ENCODE results near the gene PIEZO1.
"Not testable (repeated sequence)": the region's sequence is repeated elsewhere in the genome, so short reads cannot be mapped to it uniquely, and the experiment has no call there.

The PIEZO1 gene

DNA sequence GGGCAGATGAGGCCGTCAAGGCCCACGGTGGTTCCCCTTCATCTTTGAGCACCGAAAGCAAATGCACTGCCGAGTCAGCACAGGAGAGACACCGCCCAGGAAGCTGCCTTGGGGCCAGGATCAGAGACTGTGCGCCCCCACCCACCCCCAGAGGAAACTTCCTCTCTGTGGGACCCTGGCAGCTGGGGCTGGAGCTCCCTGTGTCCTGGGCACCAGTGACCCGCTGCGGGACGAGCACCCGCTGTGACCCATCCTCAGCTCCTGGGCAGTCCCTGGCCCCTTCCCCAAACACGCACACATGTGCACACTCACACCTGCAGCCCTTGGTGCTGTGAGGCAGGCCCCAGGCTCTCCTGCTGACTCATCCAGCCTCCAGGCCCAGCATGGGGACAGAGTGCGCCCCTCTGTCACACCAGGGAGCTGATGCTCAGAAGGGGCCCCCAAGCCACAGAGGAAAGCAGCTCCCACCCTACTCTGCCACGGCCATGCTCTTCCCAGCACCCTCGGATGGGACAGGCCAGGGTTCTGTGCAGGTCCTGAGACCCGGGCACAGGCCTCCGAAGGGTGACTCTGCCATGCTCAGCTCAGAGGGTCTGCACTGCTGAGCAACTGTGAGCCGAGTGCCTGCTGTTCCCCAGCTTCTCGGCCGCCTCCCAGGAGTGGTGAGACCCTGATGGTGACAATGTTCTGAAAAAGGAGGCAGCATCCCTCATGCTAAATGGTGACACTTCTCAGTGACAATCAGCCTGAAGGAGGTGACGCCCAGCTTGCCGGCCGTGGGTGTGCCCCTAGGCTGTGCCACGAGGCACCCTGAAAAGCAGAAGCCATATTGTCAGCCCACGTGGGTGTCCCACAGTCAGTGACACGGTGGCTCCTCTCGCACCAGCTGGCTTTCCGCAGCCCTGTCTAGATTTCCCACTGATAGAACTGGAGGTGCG is 3.6 kb downstream of the PIEZO1 start:
- DNase-seq (ENCODE audit: low read depth in 2 of 2), result peak in 1 of 2 donors; percentile 70

DNA sequence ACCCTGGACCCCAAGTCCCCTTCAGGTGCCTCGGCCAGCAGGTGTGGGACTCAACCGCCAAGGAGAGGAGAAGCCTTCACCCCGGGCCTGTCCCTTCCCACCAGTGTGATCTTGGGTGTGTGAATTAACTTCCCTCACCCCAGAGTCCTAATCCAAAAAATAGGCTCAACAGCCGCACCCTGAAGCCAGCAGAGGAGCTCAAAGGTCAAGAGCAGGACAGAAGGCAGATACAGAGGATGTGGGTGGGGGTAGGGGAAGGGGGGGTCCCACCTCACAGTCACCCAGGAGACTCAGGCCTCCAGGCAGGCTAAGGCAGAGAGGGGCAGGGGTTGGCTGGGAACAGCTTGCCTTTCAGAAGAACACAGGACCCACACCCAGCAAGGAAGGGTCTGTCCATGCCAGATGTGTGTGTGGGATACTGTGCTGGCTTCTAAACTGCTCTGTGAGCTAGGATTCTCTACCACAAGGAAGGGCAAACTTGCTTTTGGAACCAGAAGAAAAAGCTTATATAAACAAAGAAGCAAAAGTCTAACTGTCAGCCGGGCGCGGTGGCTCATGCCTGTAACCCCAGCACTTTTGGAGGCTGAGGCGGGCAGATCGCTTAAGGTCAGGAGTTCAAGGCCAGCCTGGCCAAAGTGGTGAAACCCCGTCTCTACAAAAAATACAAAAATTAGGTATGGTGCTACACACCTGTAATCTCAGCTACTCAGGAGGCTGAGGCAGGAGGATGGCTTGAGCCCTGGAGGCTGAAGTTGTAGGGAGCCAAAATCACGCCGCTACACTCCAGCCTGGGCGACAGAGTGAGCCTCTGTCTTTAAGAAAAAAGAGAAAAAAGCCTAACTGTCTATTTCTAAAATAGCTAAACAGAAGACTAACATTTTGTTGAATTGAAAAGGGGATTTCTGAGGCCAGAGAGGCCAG is 4.6 kb downstream of the PIEZO1 start:
- no peak for DNase-seq (ENCODE audit: low read depth in 2 of 2)

DNA sequence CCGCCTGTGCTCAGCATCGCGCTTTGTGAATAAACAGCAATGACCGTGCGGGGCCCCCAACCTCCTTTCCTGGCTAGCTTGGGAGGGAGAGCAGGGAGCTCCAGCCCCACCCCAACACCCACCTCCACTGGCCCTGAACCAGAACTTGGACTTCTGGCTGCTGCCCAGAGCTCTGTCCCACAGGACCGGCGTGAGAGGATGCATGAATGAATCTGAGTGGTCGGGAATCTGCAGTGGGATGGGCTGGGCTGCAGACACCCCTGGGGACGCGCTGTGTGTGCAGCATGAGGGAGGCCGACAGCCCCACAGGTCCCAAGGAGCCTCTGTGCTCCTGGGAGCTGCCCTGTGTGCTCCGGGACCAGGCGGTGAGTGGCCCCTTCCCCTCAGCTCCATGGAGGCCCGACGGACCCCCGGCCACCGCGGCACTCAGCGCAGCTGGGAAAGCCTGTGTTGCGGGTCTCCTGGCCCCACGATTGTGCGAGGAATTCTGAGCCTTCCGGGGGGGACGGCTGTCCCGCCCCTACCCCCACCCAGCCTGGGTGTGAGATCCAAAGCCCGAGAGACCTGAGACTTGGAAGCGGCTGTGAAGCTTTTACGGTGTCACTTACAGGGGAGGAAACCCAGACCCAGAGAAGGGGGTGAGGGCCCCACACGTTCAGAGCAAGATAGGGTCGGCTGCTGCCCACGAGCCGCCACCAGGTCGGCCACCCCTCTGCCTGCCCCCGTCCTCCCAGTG is 5.4 kb downstream of the PIEZO1 start:
- DNase-seq (ENCODE audit: low read depth in 2 of 2), result no peak

DNA sequence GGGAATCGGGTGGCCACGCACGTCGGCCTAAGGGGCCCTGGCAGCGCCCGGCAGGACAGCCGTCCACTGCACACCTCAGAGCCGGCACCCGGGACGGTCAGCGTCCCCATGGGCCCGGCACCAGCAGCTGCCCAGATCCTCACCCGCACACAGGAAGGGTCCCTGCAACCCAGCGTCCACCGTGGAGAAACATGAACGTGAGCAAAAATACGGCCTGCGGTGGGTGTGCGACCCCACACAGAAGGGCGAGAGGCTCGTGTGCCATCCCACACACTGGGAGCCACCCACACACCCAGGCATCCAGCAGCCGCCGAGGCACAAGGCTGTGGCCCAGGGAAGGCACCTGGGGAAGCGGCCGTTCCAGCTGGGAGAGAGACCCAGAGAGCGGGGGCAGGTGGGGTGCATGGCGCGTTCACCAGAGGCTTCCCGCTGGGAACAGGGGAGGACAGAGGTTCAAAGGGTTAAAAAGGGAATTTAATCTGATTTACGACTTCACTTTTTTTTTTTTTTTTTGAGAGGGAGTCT is 6.4 kb downstream of the PIEZO1 start:
- no peak for DNase-seq (ENCODE audit: low read depth in 2 of 2)

DNA sequence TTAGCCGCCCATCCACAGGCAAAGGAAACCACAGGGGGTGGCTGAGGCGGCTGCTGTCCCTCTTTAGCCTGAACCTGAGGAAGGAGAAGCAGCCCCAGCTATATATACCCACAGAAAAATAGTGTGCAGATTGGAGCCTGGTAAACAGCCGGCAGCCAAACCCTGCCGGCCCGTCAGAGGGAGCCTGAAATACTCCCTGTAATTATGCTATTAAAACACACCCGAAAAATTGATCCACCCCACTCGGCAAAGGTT is 6.8 kb downstream of the PIEZO1 start:
- DNase-seq (ENCODE audit: low read depth in 2 of 2), result no peak

DNA sequence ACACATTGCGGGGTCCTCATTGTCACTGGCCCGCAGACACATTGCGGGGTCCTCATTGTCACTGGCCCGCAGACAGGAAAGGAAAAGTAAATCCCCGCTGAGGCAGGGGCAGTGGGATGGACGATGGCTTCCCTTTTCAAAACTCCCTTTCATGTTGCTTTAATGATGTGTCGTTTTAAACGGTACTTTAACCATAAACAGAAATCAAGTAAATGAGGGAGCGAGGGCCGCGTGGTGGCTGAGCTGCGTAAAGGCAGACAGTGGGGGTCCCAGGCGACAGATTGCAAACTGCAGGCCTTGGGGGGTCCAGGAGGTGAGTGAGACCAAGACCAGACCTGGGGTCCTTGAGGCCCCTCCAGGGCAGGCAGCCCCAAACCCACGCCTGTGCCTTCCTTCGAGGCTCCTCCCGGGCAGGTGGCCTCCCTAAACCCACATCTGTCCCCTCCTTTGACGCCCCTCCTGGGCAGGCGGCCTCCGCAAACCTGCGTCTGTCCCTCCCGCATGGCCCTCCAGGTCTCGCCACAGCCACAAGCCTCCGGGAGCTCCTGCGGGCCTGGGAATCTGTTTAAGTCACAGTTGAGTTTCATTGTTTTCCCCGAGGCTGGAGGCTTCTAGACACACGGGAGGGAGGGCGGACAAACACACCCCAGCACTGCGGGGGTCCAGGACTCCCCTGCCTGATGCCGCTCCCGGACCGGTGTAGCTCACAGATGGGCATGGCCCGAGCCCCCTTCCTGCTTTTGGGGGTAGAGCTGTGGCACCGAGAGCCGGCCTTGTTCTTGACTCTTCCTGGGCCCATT is 7.3 kb downstream of the PIEZO1 start:
- DNase-seq (ENCODE audit: low read depth in 2 of 2), result no peak

DNA sequence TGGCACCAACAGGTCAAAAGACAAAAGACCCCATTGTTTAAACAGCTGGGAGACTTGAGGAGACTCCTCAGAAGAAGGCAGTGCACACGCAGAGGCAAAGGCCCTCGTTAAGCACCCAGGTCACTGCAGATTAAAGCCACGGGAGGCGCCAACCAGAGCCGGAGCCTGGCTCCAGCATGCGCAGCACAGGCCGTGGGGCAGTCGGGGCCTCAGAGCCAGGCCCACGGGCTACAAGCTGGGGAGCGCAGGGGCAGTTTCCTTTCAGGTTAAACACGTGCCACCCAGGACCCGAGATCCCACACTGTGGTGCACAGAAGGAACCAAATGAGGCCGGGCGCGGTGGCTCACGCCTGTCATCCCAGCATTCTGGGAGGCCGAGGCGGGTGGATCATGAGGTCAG is 9.2 kb downstream of the PIEZO1 start:
- no peak for DNase-seq (ENCODE audit: low read depth in 2 of 2)

DNA sequence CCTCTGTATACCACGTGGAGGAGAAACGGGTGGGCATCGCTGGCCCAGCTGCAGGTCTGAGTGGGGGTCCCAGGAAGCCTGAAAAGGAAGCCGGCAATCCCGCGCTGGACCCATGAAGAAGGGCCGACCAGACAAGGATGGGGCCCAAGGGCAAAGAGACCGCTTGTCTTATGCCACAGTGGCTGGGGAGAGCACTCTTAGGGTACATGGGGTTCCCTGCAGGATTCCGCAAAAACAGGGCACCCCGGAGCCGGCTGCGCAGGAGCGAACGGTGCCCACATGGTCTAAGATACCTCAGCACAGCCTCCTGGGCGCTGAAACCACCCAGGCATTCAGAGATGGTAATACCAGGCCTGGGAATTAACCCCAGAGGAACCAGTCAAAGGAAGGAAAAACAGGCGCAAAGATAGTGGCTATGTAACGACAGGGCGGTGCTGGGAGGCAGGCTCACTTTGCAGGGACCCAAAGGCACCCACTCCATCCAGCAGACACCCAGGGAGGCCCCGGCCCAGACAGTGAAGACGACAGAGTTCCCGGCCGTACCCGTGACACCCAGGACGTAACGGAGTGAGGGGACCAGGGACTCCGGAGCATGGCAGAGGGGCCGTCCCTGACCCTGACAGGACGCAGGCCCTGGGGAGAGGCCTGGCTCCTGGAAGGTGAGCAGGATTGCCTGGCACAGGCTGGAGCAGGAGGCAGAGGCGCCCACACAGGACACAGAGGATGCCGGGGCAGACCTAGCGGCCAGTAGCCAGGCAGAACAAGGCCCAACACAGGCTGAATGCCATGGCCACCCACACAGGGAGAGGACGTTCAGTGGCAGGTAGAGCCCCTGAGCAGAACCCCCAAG is 10.3 kb downstream of the PIEZO1 start:
- no peak for DNase-seq (ENCODE audit: low read depth in 2 of 2)

DNA sequence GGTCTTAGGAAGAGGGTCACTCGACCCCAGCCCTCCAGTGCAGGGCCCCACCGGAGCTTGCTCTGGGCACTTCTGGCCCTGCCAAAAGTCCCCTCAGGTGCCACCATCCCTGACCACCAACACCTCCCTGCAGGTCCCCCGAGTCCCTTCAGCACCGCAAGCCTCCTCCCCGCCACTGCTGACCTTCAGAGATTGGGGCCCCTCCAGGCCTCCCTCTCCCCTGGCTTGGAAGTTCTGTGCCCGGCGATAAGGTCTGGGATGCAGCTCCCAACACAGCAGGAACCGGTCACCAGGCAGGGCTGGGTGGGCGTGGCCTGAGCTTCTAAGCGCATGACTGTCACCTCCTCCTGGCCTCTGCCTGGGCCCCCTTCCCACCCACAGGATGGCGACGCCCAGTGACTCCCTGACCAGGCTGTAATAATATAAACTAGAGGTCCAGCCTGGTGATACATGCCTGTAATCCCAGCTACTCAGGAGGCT is 11.2 kb downstream of the PIEZO1 start:
- no peak for DNase-seq (ENCODE audit: low read depth in 2 of 2)

DNA sequence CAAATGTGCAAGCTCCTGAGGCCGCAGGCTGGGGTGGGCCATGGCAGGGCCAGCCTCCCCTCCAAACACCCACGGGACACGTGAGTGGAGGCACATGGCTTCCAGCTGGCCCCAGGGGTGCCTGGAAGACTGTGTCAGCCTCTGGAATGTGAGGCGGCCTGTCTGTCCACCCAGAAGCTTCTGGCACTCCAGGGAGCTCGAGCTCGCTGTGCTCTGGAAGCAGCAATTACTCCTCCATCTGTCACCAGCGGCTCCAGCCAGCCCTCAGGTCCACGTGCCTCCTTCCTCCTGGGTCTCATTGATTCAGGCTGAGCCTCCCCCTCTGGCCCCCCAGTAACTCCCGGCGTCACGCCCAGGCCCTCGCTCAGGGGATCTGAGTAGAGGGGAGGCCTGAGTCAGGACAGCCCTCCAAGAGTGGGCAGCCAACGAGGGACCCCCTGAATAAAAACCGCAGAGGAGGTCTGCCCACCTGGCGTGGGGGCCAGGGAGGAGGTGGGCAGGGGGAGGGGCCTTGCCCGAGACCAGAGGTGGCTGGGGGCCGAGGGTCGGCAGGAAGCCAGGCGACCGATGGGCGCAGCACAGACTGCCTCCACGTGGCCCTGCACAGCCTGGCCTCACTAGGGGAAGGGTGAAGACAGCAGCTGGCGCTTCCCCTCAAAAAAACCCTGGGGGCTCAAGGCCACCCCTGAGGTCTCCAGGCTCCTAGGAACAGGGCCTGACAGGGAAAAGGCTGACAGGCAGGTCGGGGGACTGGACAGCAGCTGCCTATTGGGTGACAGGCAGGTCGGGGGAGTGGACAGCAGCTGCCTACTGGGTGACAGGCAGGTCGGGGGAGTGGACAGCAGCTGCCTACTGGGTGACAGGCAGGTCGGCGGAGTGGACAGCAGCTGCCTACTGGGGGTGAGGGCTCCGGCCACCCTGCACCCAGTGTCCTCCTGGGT is 11.9 kb downstream of the PIEZO1 start:
- DNase-seq (ENCODE audit: low read depth in 2 of 2), result no peak

DNA sequence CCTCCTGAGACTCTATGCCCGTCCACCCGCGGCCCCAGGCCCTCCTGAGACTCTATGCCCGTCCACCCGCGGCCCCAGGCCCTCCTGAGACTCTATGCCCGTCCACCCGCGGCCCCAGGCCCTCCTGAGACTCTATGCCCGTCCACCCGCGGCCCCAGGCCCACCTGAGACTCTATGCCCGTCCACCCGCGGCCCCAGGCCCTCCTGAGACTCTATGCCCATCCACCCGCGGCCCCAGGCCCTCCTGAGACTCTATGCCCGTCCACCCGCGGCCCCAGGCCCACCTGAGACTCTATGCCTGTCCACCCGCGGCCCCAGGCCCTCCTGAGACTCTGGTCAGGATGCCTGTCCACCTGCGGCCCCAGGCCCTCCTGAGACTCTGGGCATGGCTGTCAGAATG is 13.2 kb downstream of the PIEZO1 start:
- not testable (repeated sequence) for DNase-seq (ENCODE audit: low read depth in 2 of 2)

DNA sequence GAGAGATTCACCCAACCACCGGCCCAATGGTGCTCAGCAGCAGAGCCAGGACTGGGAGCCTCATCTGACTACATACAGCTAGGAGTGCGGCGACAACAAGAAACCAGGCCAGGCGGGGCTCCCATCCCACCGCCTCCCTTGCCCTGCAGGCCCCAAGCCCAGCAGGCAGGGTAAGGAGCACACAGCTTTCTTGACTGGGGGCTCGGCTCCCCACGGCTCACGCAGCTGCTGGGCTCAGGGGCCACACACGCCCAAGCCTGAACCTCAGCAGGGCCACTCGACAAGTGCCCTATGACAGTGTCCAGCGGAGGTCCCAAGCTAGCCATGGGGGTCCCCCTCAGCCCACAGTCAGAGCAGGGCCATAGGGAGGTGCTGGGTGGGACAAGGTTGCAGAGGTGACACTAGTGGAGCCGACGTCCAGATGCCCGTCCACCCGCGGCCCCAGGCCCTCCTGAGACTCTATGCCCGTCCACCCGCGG is 13.7 kb downstream of the PIEZO1 start:
- DNase-seq (ENCODE audit: low read depth in 2 of 2), result no peak

DNA sequence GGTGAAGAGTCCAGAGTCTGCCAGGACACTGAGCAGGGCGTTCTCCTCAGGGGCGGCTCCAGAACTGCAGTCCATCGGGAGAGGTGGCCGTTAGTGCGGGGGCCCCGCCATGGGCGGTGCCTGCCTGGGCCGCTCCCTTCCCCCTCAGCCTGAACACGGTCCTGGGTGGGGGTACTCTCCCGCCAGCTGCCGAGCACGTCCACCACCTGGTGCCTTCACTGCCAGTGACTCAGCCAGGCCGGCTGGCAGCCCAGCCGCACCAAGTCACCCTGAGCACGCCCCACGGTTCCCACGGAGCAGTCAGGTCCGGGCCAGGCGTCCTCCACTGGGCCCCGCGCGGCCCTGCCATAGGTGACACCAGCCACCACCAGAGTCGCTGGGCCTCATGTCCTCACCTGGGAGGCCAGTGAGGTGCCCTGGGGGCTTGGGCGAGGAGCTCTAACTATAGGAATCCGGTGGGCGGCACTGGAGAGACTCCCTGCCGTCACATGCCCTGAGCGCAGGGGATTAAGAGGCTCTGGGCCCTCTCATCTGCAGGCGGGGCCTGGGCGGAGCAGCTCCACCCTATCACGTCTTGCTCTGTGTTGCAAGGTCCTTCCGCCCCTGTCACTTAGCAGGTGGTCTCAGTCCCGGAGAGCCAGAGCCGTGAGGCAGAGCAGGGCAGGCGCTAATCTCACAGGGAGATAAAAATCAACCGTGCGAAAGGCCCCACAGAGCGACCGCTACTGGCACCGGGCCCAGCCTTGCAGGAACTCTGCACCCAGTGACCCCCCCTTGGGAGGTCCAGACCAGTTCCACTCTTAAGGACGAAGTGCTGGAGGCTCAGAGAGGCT is 14.3 kb downstream of the PIEZO1 start:
- DNase-seq (ENCODE audit: low read depth in 2 of 2), result no peak

DNA sequence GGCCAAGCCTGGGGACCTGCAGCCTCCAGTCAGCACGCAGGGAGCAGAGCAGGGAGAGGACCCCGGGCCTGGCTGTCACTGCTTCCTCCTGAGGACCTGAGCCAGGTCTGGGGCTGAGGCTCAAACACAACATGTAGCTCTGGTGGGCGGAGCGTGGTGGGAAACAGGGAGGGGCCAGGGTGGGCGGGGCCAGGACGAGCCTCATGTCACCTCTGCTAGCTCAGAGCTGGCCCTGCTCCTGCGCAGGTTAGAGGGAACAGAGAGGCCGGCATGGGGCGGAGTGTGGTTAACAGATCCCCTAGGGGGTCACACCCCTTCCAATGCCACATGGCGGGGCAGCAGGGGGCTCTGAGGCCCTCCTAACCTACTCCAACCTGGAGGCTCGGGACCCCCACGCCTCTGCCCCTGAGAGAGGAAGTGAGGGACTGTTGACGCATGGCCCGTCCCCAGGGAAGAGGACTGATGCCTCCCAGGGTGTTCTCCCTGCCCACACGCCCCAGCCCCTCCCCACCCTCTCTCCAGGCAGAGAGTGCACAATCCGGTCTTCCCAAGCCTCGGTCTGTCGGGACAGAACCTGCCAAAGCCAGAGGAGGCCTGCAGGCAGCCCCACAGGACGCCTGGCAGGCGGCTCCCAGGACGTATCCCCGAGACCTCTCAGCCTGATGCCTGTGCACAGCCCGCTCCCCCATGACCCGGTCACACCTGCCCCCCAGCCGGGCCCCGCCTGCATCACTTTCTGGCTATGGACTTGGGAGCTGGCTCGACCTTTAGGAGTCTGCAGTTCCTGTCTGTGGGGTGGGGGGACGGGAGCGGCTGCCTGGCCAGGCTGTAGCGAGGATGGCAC is 15.2 kb downstream of the PIEZO1 start:
- no peak for DNase-seq (ENCODE audit: low read depth in 2 of 2)

DNA sequence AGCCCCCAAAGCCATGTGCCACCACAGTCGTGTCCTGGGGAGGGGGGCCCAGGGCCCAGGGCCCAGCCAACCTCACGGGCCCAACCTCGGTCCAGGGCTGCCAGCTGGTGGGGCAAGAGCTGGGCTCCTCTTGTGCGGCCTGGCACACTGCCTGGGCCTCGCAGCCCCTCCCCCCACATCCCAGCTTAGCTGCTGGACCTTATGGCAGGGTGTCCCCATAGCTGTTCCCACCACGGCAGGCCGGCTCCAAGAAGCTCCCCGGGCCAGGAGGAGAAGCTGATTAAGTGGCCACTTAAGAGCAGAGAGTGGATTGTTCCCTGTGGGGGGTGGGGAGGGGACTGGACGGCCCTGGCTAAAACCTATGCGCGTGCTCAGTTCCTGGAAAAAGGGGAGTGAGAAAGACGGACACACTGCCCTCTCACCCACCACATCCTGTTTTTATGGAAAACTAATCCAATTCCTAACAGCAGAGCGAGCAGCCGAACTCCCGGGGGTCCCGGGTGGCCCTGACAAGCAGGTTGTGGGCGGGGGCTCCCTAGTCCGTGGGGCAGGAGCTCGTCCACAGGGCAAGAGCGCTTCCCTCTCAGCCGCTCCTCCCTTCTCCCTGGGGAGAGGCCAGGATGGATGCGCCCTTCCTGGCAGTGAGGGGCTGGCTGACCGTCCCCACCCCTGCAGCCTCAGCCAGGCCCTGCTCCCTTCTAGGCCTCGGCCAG is 16.8 kb downstream of the PIEZO1 start:
- no peak for DNase-seq (ENCODE audit: low read depth in 2 of 2)

DNA sequence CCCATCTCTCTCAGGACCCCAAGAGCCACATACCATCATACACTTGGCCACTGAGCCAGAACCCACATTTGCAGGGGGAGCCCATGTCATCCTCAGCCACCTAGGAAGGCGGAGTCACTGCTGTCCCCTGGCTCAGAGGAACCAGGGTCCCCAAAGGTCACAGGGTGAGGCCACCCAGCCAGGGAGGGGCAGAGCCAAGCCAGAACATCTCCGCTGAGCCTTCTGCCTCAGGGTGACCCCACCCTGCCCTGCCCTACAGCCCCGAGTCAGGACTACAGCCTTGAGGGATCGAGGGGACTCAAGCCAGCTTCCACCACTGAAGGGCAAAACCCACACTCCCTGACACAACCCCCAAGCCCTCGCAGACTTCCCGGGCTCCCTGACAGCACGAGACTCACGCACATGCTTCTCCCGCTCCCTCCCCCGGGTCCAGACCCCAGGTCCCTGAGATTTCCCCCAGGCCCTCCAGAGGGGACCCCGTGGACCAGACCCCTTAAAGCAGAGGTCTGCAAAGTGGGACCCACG is 17.4 kb downstream of the PIEZO1 start:
- DNase-seq (ENCODE audit: low read depth in 2 of 2), result no peak
